ENCODE measurements around the gene HNRNPA2B1. TPM values are rescaled to one million over a fixed set of nuclear protein-coding genes. Genes with fewer than 3 reads are reported as not detected.

HNRNPA2B1 gene
- total RNA-seq, 1 experiment from 2014 or later, result 1,101 TPM

- POLR2A ChIA-PET, result no interaction called here
- no peak for ATAC-seq
These were observed 29.9 kb downstream of the HNRNPA2B1 start for GRCh38 chr7:26170663-26171062.

GRCh38 chr7:26169271-26169670 is 31.3 kb downstream of the HNRNPA2B1 start:
- peak overlapping the region; percentile 51; the same call in 1 of the 2 replicates for H3K27ac Mint-ChIP-seq
- no peak for TF ChIP-seq ZSCAN18 (CRISPR knock-in tag; IDR thresholded peaks at IDR 0.05)
- TF ChIP-seq E2F5 (CRISPR knock-in tag; IDR thresholded peaks at IDR 0.05), result no peak
- TF ChIP-seq CTCF (IDR thresholded peaks at IDR 0.05), result no peak
- no peak for TF ChIP-seq NR1H2 (CRISPR knock-in tag; IDR thresholded peaks at IDR 0.05)
- no peak for TF ChIP-seq ZNF532 (CRISPR knock-in tag; IDR thresholded peaks at IDR 0.05; ENCODE audit: borderline replicate concordance)
- TF ChIP-seq TEAD4 (CRISPR knock-in tag; IDR thresholded peaks at IDR 0.05), result no peak
- no peak for TF ChIP-seq ZNF317 (CRISPR knock-in tag; IDR thresholded peaks at IDR 0.05; ENCODE audit: borderline replicate concordance, low read depth)
- TF ChIP-seq ZNF219 (CRISPR knock-in tag; IDR thresholded peaks at IDR 0.05; ENCODE audit: borderline replicate concordance), result no peak
- TF ChIP-seq GTF2I (CRISPR knock-in tag; conservative IDR thresholded peaks at IDR 0.05), result no peak
- TF ChIP-seq ATF3 (CRISPR knock-in tag; conservative IDR thresholded peaks at IDR 0.05), result no peak
- no peak for TF ChIP-seq FOXP4 (CRISPR knock-in tag; IDR thresholded peaks at IDR 0.05)

More at GRCh38 chr7:26170663-26171062, 29.9 kb downstream of the HNRNPA2B1 start:
- Mint-ChIP-seq H3K27ac (no peak overlapping the region), H3K4me1 (peaks cover 42% of the 10 kb centered on the region), H3K9me3 (peaks cover 17% of the 10 kb centered on the region), H3K36me3 (peaks cover 47% of the 10 kb centered on the region), H3K27me3 (ENCODE audit: low read depth) (no peaks in the 10 kb centered on the region; the same call in 1 of the 2 replicates), H3K4me3 (no peak overlapping the region)
- TF ChIP-seq STAT6 (CRISPR knock-in tag; conservative IDR thresholded peaks at IDR 0.05; ENCODE audit: low read depth), result no peak
- no peak for TF ChIP-seq USF1 (CRISPR knock-in tag; IDR thresholded peaks at IDR 0.05)
- no peak for TF ChIP-seq MAX (CRISPR knock-in tag; IDR thresholded peaks at IDR 0.05)
- CTCF ChIA-PET, result interaction anchor here (0.7 to 1.3 kb wide), 2 partner anchors 10 to 81 kb away, joined by 3 to 4 read pairs; no protein-coding TSS in a partner anchor
- DNase-seq (ENCODE audit: low spot score), result no peak

More at GRCh38 chr7:26169271-26169670, 31.3 kb downstream of the HNRNPA2B1 start:
- CTCF ChIA-PET, result interaction anchor here (1.3 kb wide), 1 partner anchor 12 kb away, joined by 3 read pairs; no protein-coding TSS in a partner anchor
- Mint-ChIP-seq H3K36me3 (peaks cover 40% of the 10 kb centered on the region), H3K4me3 (no peak overlapping the region), H3K27me3 (ENCODE audit: low read depth) (no peaks in the 10 kb centered on the region; the same call in 1 of the 2 replicates), H3K4me1 (peaks cover 46% of the 10 kb centered on the region), H3K9me3 (peaks cover 16% of the 10 kb centered on the region)
- no peak for DNase-seq (ENCODE audit: low spot score)
- POLR2A ChIA-PET, result no interaction called here
- peak; percentile 60 for ATAC-seq
